ENCODE results near the gene MDH1.

MDH1 gene

GRCh38 chr2:63632382-63632781, 43.6 kb downstream of the MDH1 start:
- Histone ChIP-seq H3K27ac (ENCODE audit: low read depth, low read length, poor library complexity, severe bottlenecking) (no peak overlapping the region), H3K9me2 (ENCODE audit: low read depth, low read length) (no peaks in the 10 kb centered on the region)

GRCh38 chr2:63639344-63639743, 50.6 kb downstream of the MDH1 start:
- Histone ChIP-seq H3K9me2 (ENCODE audit: low read depth, low read length) (no peaks in the 10 kb centered on the region), H4K20me1 (ENCODE audit: insufficient read depth, low read length) (no peaks in the 10 kb centered on the region), H3K27ac (ENCODE audit: low read depth, low read length, poor library complexity, severe bottlenecking) (no peak overlapping the region), H2AFZ (ENCODE audit: low read length) (no peak overlapping the region), H3K4me1 (ENCODE audit: insufficient read depth, low read length, severe bottlenecking) (no peaks in the 10 kb centered on the region), H3K79me2 (ENCODE audit: insufficient read depth, low read length) (no peaks in the 10 kb centered on the region), H3F3A (ENCODE audit: insufficient read depth, low read length) (no peaks in the 10 kb centered on the region), H3K9ac (ENCODE audit: low read length) (no peak overlapping the region), H3K4me3 (ENCODE audit: low read depth, low read length, poor library complexity, severe bottlenecking) (no peak overlapping the region), H3K4me2 (ENCODE audit: low read length) (no peak overlapping the region), H3K9me3 (ENCODE audit: low read length) (0 out of 2 replicates have a peak, but pooled peaks cover 3% of the 10 kb centered on the region), H3K27me3 (ENCODE audit: insufficient read depth, low read length) (peaks cover 6% of the 10 kb centered on the region; the same call in 1 of the 2 replicates), H3K36me3 (ENCODE audit: insufficient read depth, low read length) (no peaks in the 10 kb centered on the region)
- no peak for TF ChIP-seq CTCF (IDR thresholded peaks at IDR 0.05; ENCODE audit: low read length)
- no peak for TF ChIP-seq EZH2 (IDR thresholded peaks at IDR 0.05; ENCODE audit: borderline replicate concordance, low read length)

More at GRCh38 chr2:63632382-63632781, 43.6 kb downstream of the MDH1 start:
- no peaks in the 10 kb centered on the region for H3F3A ChIP-seq (ENCODE audit: insufficient read depth, low read length)
- no peak for TF ChIP-seq CTCF (IDR thresholded peaks at IDR 0.05; ENCODE audit: low read length)
- TF ChIP-seq EZH2 (IDR thresholded peaks at IDR 0.05; ENCODE audit: borderline replicate concordance, low read length) = no peak
- H3K4me2 ChIP-seq (ENCODE audit: low read length) = no peak overlapping the region
- H3K9ac ChIP-seq (ENCODE audit: low read length) = no peak overlapping the region
- H3K4me3 ChIP-seq (ENCODE audit: low read depth, low read length, poor library complexity, severe bottlenecking) = no peak overlapping the region
- no peaks in the 10 kb centered on the region for H3K36me3 ChIP-seq (ENCODE audit: insufficient read depth, low read length)
- H3K27me3 ChIP-seq (ENCODE audit: insufficient read depth, low read length) = no peaks in the 10 kb centered on the region; the same call in 1 of the 2 replicates
- H4K20me1 ChIP-seq (ENCODE audit: insufficient read depth, low read length) = no peaks in the 10 kb centered on the region
- H2AFZ ChIP-seq (ENCODE audit: low read length) = no peak overlapping the region
- no peaks in the 10 kb centered on the region for H3K4me1 ChIP-seq (ENCODE audit: insufficient read depth, low read length, severe bottlenecking)
- H3K9me3 ChIP-seq (ENCODE audit: low read length) = peaks cover 11% of the 10 kb centered on the region; the same call in 1 of the 2 replicates
- H3K79me2 ChIP-seq (ENCODE audit: insufficient read depth, low read length) = no peaks in the 10 kb centered on the region

GRCh38 chr2:63642946-63643345, 54.2 kb downstream of the MDH1 start:
- Histone ChIP-seq H2AFZ (ENCODE audit: low read length) (no peak overlapping the region), H3K27ac (ENCODE audit: low read depth, low read length, poor library complexity, severe bottlenecking) (no peak overlapping the region), H3K79me2 (ENCODE audit: insufficient read depth, low read length) (no peaks in the 10 kb centered on the region), H3K9me3 (ENCODE audit: low read length) (no peaks in the 10 kb centered on the region), H3K9ac (ENCODE audit: low read length) (no peak overlapping the region), H3K4me2 (ENCODE audit: low read length) (no peak overlapping the region), H3K4me3 (ENCODE audit: low read depth, low read length, poor library complexity, severe bottlenecking) (no peak overlapping the region), H3F3A (ENCODE audit: insufficient read depth, low read length) (no peaks in the 10 kb centered on the region), H3K9me2 (ENCODE audit: low read depth, low read length) (no peaks in the 10 kb centered on the region), H3K4me1 (ENCODE audit: insufficient read depth, low read length, severe bottlenecking) (no peaks in the 10 kb centered on the region), H4K20me1 (ENCODE audit: insufficient read depth, low read length) (no peaks in the 10 kb centered on the region), H3K36me3 (ENCODE audit: insufficient read depth, low read length) (no peaks in the 10 kb centered on the region), H3K27me3 (ENCODE audit: insufficient read depth, low read length) (peaks cover 6% of the 10 kb centered on the region; the same call in 1 of the 2 replicates)
- TF ChIP-seq EZH2 (IDR thresholded peaks at IDR 0.05; ENCODE audit: borderline replicate concordance, low read length) = no peak
- TF ChIP-seq CTCF (IDR thresholded peaks at IDR 0.05; ENCODE audit: low read length) = no peak

Measured in OCI-LY1 (cell line).